ENCODE measurements around the gene MOB3B.
"Not testable (repeated sequence)": the region's sequence is repeated elsewhere in the genome, so short reads cannot be mapped to it uniquely, and the experiment has no call there.

The MOB3B gene

DNA sequence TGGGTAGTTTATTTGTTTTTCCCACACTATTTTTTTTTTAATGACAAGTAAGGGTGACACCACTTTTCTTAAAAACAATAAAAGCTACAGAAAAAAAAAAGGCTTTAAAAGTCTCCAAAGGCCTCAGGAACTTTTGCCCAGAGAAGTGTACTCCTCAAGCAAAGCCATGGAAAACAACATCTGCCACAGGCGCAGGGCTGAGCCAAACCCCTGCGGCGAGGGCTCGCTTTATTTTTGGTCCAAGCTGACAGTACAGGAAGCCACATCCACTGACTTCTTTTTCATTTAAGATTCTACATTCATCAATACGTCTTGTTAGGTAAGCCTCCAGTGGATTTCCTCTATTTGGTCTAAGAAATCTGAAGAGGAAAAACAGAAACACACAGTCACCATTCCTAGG lies 57.4 kb downstream of the MOB3B start:
- DNase-seq, result no peak

DNA sequence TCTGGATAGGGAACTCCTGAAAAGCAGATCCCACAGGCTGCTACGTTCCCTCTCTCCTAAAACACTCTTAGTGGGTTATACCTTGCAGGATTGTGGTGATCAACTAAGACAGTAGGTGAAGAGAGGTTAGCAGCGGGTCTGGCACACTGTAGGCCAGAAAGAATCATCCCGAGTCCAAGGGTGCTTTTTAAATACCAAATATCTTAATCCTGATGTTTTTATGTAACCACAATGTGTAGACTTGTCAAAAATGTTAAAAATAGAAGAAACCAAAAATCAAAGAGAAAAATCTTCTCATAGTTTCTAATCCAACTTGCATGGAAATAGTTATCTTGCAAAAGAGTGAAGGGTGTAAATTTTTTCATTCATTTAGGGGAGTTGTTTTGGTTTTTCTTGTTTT lies 57.8 kb downstream of the MOB3B start:
- no peak for DNase-seq

DNA sequence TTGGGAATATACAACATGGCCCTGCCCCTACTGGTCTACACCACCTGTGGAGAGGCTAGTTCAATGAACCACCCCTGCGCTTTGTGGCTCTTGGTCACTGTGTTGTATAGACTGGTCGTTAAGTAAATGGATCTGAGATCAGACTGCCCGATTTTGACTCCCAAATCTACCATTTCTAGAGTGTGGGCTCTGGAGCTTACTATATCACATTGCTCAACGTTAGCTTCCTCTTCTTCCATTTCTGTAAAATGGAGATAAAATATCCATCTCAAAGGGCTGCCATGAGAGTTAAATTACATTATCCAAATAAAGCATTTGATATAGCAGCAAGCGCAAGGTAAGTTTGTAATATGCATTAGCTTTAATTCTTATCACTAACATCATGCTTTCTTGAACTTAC lies 58.2 kb downstream of the MOB3B start:
- no peak for DNase-seq

DNA sequence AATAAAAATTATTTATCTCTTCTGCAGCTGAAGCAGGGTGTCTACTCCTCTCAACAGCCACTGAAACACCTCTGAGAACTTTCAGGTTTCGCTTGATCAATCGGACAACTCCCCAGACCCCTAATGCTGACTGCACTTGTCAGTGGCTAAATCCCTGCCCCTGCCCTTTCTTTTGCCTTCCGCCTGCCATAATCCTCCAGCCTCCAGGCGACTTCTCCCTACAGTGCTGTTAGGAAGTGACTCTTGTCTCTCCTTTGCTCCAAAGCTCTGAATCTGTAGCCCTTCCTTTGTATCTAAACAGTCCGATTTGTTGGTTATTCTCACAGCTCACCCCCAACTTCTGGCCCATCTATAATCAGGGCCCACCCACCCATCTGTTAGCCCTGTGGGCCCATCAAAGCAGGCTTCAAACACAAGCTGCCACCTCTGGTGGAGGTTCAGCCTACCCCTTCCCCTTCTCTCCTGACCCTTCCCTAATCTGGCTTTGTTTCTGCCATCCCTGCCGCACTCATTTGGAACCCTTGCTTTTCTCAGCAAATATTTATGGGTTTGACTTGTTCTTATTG lies 59.2 kb downstream of the MOB3B start:
- DNase-seq, result no peak

DNA sequence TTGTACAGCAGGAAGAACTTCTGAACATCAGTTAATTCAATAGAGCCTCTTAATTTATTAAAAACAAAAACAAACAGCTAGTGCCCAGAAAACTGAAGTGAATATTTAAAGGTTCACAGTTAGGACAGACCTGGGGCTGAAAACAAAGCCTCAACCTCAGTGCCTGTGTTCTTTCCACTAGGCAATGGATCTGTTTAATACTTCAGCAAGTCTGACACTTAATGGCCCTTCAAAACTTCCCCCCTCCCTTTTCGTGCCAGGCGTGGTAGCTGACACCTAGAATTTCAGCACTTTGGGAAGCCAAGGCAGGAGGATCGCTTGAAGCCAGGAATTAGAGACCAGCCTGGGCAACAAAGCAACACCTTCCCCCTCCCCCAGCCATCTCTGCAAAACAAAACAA lies 60.1 kb downstream of the MOB3B start:
- no peak for DNase-seq

DNA sequence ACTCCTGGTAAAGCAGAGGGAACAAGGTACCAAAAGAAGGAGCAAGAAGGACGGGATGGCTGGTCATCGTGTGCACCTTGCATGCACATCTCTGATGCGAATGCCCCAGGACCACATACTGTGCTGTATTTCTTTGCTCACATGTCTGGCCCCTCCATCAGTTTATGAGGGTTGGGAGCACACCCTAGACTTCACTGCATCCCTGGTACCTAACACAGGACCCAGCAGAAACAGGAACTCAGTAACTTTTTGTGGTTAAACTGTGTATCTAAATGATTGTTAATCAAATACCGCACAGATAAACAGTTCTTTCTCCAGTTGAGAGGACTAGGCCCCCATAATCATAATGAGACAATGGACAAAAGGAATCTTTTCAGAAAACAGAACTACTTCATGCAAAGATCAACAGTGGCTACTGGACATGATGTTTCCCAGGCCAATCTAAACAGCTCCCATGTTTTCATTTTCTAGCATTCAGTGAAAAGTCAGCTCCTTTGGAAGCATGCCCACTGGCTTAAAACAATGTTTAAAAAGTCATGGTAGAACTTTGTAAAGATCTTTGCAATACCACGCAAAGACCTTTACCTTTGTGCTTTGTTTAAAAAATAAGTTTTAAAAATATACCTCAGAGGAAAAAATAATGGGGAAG lies 61.0 kb downstream of the MOB3B start:
- DNase-seq, result no peak

DNA sequence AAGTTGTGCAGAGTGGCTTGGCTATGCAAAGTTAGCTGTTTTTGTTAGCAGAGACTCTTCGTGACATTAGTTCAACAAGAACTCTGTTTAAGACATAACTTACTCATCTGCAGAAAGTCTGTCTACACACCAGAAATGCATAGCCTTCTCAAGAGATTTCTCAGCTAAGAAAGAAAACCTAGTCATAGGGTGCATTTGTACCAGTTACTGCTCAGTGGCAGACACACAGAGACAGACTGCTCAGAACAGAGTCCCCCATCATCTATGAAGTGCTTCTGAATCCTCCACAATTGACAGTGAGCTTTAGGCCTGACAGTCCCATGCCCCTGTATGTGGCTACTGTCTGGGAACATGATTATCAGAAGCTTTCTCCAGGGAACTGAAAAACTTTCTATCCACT lies 61.6 kb downstream of the MOB3B start:
- no peak for DNase-seq

DNA sequence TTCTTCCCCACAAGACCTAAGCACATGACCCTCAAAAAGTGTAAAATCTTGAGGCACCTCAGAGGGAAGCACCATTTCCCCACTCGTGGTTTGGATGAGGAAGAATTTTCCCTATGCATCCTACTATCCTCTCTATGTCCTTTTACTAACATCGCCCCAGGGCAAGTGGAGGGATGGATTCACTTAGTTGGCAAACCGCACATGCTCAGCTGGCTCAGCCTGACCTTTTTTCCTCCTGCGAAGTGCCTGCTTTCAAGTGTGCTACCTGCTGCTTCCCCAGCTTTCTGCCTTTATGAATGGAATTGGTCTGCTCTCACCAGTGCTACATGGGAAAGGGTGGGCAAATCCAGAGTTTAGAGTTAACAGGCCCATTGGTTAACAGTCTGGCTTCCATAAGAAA lies 62.1 kb downstream of the MOB3B start:
- DNase-seq, result no peak

DNA sequence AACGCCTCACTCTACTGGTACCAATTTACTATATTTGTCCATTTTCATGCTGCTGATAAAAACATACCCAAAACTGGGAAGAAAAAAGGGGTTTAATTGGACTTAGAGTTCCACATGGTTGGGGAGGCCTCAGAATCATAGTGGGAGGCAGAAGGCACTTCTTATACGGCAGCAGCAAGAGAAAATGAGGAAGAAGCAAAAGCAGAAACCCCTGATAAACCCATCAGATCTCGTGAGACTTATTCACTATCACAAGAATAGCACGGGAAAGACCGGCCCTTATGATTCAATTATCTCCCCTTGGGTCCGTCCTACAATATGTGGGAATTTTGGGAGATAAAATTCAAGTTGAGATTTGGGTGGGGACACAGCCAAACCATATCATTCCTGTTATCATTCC lies 63.1 kb downstream of the MOB3B start:
- not testable (repeated sequence) for DNase-seq

DNA sequence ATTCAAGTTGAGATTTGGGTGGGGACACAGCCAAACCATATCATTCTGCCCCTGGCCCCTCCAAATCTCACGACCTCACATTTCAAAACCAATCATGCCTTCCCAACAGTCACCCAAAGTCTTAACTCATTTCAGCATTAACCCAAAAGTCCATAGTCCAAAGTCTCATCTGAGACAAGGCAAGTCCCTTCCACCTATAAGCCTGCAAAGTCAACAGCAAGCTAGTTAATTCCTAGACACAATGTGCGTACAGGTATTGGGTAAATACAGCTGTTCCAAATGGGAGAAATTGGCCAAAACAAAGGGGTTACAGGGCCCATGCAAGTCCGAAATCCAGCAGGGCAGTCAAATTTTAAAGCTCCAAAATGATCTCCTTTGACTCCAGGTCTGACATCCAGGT lies 64.7 kb downstream of the MOB3B start:
- not testable (repeated sequence) for DNase-seq

DNA sequence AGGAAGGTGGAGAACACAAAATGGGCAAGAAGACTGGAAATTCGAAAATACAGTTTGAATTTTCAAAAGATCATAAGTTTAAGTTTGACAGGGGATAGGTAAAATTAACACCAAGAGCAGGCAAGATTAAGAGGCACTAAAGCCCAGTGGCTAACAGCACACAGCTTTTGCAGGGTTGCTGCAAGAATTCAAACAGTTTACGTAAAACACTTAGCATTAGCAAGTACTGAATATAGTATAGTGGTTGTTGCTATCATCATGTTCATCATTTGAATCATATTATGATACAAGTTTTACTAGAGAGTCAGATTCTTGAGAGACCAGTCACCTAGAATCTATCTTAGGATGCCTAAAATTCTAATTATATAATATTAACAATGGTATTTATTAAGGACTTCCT lies 66.8 kb downstream of the MOB3B start:
- DNase-seq, result no peak

DNA sequence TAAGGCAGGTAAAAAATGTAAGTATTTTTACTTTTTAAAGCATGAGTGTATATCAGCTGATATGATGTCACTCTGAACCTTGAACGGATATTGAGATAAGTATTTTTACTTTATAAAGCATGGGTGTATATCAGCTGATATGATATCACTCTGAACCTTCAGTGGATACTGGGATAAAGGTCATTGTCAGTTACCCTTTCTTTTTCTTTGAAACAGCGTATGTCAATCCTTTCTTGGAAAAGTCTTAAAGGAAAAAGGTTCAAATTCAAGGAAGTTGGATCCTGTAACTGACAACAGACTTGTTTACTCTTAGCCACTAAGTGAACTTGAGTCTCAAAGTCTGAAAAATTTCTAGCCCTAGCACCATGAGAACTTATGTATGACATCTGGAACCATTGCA lies 67.2 kb downstream of the MOB3B start:
- no peak for DNase-seq

DNA sequence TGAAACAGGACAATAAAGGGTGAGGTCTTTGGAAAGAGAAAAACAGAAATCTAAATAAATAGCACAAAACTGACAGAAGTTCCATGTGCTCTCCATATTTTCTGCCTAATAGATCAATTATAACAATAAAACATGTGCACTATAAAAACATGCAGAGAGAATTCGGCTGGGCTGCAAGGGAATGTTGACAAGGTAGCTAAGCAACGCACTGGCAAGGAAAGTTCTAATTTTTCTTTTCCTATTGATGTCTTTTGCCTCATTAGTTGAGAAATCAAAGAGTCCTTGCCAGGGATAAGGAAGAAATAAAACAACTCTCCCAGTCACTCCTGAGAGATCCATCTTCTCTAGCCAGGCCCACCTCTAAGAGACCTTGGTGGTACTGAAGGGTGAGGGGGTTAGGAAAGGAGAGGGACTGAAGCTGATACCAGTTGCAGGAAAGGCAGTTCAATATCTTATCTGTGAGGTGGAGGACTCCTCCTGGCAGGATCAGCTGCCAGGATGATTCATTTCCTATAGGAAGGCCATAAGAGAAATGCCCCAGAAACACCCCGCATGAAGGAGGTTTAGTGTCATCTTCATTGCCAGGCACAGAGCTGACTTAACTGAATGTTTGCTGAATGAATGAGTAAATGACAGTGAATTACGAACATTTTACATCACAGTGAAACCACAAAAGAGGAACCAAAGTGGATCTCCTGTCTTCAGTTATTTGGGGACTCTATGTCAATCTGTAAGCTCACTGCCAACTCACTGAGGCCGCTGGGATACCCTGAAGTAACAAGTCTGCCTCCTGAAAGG lies 69.2 kb downstream of the MOB3B start:
- DNase-seq, result peak; percentile 31

DNA sequence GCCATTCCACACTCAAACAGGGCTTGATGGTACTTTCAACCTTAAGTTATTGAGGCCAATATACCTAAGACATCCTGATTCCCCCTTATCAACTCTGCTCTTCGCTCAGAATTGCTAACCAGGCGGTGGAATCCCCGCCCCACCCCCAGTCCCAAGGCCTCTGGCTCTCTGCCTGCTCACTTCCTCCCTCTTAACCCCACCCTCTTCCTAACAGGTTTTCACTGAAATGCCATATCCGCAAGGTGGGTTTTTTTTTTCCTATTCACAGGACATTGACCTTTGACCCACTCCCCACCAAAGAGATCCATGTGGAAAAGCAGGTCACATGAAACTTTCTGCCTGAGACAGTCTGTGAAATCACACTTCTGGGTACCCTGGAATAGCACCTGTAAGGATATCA lies 72.2 kb downstream of the MOB3B start:
- DNase-seq, result no peak

DNA sequence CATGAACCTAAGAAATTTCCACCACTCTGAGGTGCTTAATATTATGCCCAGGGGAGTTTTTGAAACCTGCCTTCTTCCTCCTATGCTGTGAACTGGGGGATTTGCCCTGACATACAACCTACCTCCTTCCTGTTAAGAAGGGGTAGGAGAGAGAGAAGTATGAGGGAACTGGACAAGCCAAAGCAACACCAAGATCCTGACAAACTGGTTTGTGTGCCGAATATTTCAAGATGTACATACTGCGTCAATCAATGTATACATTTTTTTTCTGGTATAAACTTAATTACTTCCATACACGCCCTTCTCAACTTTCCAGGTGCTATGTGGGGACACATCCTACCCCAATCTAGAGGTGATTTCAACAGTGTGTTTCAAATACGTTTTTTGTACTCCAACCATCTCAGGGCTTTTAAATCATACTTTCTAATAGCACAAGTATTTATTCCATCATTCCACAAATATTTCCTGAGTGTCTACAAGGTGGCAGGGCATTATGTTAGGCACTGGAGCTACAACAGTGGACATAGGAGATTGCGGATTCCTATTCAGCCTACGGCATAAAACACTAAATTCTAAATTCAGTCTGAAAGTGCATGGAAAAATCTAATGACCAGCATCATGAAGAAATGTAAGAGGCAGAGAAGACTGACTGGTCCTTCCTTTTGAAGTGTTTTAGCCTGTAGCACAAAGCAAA lies 75.6 kb downstream of the MOB3B start:
- no peak for DNase-seq

DNA sequence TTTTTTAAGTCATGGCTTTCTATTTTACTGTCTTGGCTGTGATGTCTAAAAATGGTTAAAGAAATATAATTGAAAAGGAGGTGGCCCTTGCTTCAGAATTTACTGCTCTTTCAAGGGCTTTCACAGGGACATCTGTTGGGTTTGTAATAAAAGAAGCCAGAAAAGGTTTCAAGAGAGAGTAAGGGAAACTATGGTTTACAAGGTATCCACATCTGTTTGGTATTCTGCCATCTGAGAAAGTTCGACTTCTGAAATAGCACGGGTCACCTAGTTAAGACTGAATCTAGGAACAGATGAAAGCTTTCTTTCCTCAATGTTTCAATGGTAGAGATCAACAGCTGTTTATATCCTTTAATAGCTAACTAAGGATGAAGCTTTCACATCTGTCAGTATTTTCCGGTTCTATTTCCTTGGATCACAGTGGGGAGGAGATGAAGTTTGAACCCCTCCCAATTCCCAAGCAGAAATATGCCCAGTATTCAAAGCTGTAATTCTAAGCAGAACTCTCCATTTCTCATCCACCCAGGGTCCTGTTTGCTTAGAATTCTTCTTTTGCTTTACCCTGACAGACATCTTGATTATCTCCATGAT lies 78.3 kb downstream of the MOB3B start:
- DNase-seq, result no peak

DNA sequence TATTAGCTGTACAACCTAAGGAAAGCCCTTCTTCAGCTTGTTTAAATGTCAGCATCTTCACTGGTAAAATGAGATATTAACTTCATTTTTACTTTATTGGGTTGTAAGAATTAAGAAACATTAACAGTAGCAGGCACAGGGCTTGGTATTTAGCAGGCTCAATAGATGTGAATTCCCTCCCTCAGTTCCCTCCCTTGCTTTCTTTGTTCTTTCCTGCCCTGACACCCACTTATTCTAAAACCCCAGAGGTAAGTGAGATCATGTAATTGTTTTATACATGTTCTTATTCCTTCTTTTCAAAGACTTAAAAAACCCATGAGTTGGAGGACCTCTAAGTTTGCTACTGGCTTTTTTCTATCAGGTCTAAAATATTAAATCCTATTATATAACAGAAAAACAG lies 78.9 kb downstream of the MOB3B start:
- DNase-seq, result no peak

DNA sequence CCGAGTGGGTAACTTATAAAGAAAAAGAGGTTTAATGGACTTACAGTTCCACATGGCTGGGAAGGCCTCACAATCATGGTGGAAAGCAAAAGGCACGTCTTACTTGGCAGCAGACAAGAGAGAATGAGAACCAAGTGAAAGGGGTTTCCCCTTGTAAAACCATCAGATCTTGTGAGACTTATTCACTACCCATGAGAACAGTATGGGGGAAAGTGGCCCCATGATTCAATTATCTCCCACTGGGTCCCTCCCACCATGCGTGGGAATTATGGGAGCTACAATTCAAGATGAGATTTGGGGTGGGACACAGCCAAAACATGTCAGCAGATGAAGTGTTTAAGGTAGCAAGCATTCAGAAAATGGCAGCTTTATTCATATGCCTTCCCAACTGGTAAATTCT lies 81.3 kb downstream of the MOB3B start:
- not testable (repeated sequence) for DNase-seq

DNA sequence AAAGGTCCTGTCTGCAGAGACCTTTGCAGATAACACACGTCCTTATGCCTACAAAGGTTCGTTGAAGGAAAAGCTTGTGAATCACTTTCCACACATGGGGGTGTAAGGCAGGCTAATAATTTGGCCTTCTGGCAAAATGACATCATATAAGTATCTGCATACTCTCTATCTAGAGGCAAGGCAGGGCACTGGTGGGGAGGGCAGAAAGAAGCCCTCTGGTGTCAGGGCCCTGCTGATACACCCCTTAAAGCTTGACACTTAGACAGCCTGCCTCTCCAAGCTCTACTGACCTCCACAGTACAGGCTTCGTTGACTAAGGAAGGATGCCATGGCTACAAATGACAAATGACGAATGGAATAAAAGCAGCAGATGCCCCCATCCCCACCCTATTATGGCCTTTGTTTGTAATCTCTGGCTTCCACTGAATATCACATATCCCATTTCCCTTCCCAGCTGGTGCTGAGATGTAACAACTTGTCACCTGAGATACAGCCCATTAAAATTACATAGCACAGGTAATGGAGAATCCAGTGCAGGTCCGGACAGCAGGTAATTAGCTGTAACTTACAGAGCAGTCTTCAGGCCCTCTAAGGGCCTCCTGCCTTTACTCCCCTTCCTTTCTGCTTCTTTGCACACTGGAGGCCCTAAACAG lies 82.5 kb downstream of the MOB3B start:
- DNase-seq, result no peak

DNA sequence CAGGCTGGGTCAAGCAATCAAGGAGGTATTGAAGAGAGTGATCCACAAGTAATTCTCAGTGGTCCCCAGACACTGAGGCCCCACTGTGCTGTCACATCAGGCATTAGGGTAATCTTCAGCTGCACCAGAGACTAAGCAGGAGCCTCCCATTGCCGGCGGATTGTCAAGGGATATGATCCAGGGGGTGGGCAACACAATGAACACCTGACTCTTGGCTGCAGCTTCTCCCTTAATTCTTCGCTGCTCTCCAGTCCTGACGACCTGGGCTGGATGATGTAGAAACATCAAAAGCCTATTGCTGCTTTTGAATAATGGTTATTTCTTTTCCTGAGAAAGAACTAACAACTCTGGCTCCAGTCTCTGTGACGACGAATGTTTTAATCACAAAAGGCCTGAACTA lies 83.9 kb downstream of the MOB3B start:
- DNase-seq, result no peak

DNA sequence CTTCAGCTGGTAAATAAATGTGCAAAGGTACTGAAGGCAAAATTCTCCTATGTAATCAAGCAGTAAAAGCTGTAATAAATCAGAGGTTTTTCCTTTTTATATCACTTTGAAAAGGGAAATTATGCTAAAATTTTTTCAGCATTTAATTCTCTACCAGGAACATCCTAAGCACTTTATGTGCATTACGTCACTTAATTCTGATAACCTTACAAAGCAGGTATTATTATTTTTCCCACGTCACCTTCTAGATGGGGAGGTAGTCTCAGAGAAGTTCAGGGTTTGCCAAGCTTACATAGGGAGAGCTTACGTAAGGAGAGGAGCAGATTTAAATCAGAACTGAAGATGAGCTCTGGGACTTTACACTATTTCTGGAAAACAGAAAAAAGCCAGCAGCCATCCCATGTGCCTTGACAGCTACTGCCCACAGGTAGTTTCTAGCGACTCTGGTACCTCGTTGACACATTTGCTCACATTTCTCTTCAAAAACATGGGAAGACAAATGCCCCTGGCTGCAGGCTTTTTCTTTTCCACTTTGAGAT lies 84.5 kb downstream of the MOB3B start:
- DNase-seq, result no peak

DNA sequence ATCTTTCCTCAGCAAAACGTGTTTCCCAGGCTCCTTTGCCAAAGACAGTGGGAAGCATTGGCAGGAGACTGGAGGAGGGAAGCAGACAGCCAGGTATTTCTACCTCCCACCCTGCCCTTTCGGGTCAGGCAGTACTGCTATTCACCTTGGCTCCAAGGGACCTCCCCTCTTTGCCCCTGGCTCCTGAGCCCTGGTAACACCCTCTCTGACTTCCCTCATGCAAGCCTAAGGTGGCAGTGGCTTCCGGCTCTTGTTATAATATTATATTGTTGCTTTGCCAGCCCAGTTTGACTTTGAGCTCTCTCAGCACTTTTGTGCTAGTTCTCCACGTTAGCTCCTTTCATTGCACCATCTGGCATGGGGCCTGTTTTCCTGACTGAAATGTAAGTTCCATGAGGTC lies 87.2 kb downstream of the MOB3B start:
- DNase-seq, result no peak

DNA sequence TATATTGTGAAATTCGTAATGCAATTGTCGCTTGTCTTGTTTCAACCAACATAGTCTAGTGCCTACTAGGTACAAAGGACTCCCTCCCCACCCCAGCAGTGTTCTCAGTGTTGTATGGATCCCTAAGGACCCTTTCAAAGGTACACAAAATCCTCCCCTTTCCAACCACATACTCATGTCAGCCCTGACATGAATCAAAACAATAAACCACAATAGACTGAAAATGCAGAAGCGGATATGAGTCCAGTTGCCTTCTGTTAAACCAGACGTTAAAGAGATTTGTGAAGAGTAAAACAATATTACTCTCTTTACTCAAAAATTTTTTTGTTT lies 87.9 kb downstream of the MOB3B start:
- no peak for DNase-seq

Data from SIG-M5 (cell line).